ENCODE data around the gene OR52E4. TPM values are rescaled to one million over a fixed set of nuclear protein-coding genes. Genes with fewer than 3 reads are reported as not detected.

OR52E4 gene
- total and polyA plus RNA-seq, 2 experiments from 2014 or later = not detected

GRCh38 chr11:5933116-5933515, 52.7 kb downstream of the OR52E4 start (continued):
- no peak for TF ChIP-seq ZNF462 (CRISPR knock-in tag; IDR thresholded peaks at IDR 0.05)
- TF ChIP-seq JUNB (IDR thresholded peaks at IDR 0.05; ENCODE audit: unreplicated experiment) = no peak
- no peak for TF ChIP-seq NANOG (IDR thresholded peaks at IDR 0.05; ENCODE audit: borderline replicate concordance)
- no peak for TF ChIP-seq POLR2AphosphoS5 (IDR thresholded peaks at IDR 0.05; ENCODE audit: low read depth)
- no peak for TF ChIP-seq ZNF331 (CRISPR knock-in tag; IDR thresholded peaks at IDR 0.05; ENCODE audit: low read depth)
- TF ChIP-seq ZNF114 (CRISPR knock-in tag; IDR thresholded peaks at IDR 0.05) = no peak
- no peak for TF ChIP-seq CTCF (conservative IDR thresholded peaks at IDR 0.05; ENCODE audit: low read depth in 2 of 2)
- no peak for TF ChIP-seq EZH2 (IDR thresholded peaks at IDR 0.05; ENCODE audit: low read depth, unreplicated experiment)

Other genes starting within 250 kb of the OR52E4 start
- 17.7 and 20.8 TPM in 2 replicates for gene TRIM5, start 195.6 kb upstream of the OR52E4 start, total RNA-seq (2014; rRNA removed; shearing (Covaris generic))
- 16.1 and 21.0 TPM in 2 replicates for gene TRIM5, start 195.6 kb upstream of the OR52E4 start, polyA plus RNA-seq (2016; fragmentation: Nextera tagmentation; extraction: Ambion mirVana)
- 30.9 and 41.1 TPM in 2 replicates for gene TRIM22, start 190.8 kb upstream of the OR52E4 start, total RNA-seq (2014; rRNA removed; shearing (Covaris generic))
- 17.8 and 23.9 TPM in 2 replicates for gene TRIM22, start 190.8 kb upstream of the OR52E4 start, polyA plus RNA-seq (2016; fragmentation: Nextera tagmentation; extraction: Ambion mirVana)
- 0.28 TPM in 1 of 2 replicates, not detected in the other for gene OR56B1, start 144.2 kb upstream of the OR52E4 start, total RNA-seq (2014; rRNA removed; shearing (Covaris generic))
- not detected in 2 replicates for gene OR56B1, start 144.2 kb upstream of the OR52E4 start, polyA plus RNA-seq (2016; fragmentation: Nextera tagmentation; extraction: Ambion mirVana)
- 0.27 TPM in 1 of 2 replicates, not detected in the other for gene OR52N4, start 126.4 kb upstream of the OR52E4 start, total RNA-seq (2014; rRNA removed; shearing (Covaris generic))
- not detected in 2 replicates for gene OR52N4, start 126.4 kb upstream of the OR52E4 start, polyA plus RNA-seq (2016; fragmentation: Nextera tagmentation; extraction: Ambion mirVana)
- not detected in 2 replicates for gene OR52N5, start 97.3 kb upstream of the OR52E4 start, total RNA-seq (2014; rRNA removed; shearing (Covaris generic))
- gene OR52N5, start 97.3 kb upstream of the OR52E4 start, polyA plus RNA-seq (2016; fragmentation: Nextera tagmentation; extraction: Ambion mirVana) = not detected in 2 replicates
- gene OR52N1, start 89.4 kb upstream of the OR52E4 start, total RNA-seq (2014; rRNA removed; shearing (Covaris generic)) = not detected in 2 replicates
- not detected in 2 replicates for gene OR52N1, start 89.4 kb upstream of the OR52E4 start, polyA plus RNA-seq (2016; fragmentation: Nextera tagmentation; extraction: Ambion mirVana)
- gene OR52N2, start 71.7 kb upstream of the OR52E4 start, total RNA-seq (2014; rRNA removed; shearing (Covaris generic)) = 0.89 TPM in 1 of 2 replicates, not detected in the other
- gene OR52N2, start 71.7 kb upstream of the OR52E4 start, polyA plus RNA-seq (2016; fragmentation: Nextera tagmentation; extraction: Ambion mirVana) = 0.19 and 0.43 TPM in 2 replicates
- 0.66 TPM in 1 of 2 replicates, not detected in the other for gene OR52E6, start 38.7 kb upstream of the OR52E4 start, total RNA-seq (2014; rRNA removed; shearing (Covaris generic))
- not detected in 2 replicates for gene OR52E6, start 38.7 kb upstream of the OR52E4 start, polyA plus RNA-seq (2016; fragmentation: Nextera tagmentation; extraction: Ambion mirVana)
- 0.21 TPM in 1 of 2 replicates, not detected in the other for gene OR52E8, start 22.9 kb upstream of the OR52E4 start, total RNA-seq (2014; rRNA removed; shearing (Covaris generic))
- not detected in 2 replicates for gene OR52E8, start 22.9 kb upstream of the OR52E4 start, polyA plus RNA-seq (2016; fragmentation: Nextera tagmentation; extraction: Ambion mirVana)
- gene OR52E5, start 12.6 kb downstream of the OR52E4 start, total RNA-seq (2014; rRNA removed; shearing (Covaris generic)) = not detected in 2 replicates
- not detected in 2 replicates for gene OR52E5, start 12.6 kb downstream of the OR52E4 start, polyA plus RNA-seq (2016; fragmentation: Nextera tagmentation; extraction: Ambion mirVana)
- gene OR56A3, start 61.6 kb downstream of the OR52E4 start, total RNA-seq (2014; rRNA removed; shearing (Covaris generic)) = not detected in 2 replicates
- gene OR56A3, start 61.6 kb downstream of the OR52E4 start, polyA plus RNA-seq (2016; fragmentation: Nextera tagmentation; extraction: Ambion mirVana) = not detected in 2 replicates
- 1.9 TPM in 1 of 2 replicates, not detected in the other for gene OR56A5, start 87.9 kb downstream of the OR52E4 start, total RNA-seq (2014; rRNA removed; shearing (Covaris generic))
- not detected in 2 replicates for gene OR56A5, start 87.9 kb downstream of the OR52E4 start, polyA plus RNA-seq (2016; fragmentation: Nextera tagmentation; extraction: Ambion mirVana)
- gene OR52L1, start 106.4 kb downstream of the OR52E4 start, total RNA-seq (2014; rRNA removed; shearing (Covaris generic)) = 0.17 TPM in 1 of 2 replicates, not detected in the other
- not detected in 2 replicates for gene OR52L1, start 106.4 kb downstream of the OR52E4 start, polyA plus RNA-seq (2016; fragmentation: Nextera tagmentation; extraction: Ambion mirVana)
- gene OR56A4, start 126.3 kb downstream of the OR52E4 start, total RNA-seq (2014; rRNA removed; shearing (Covaris generic)) = 0.10 and 0.23 TPM in 2 replicates
- gene OR56A4, start 126.3 kb downstream of the OR52E4 start, polyA plus RNA-seq (2016; fragmentation: Nextera tagmentation; extraction: Ambion mirVana) = 0.16 and 0.23 TPM in 2 replicates
- gene OR56A1, start 150.1 kb downstream of the OR52E4 start, total RNA-seq (2014; rRNA removed; shearing (Covaris generic)) = 0.35 and 0.97 TPM in 2 replicates
- 0.06 and 0.10 TPM in 2 replicates for gene OR56A1, start 150.1 kb downstream of the OR52E4 start, polyA plus RNA-seq (2016; fragmentation: Nextera tagmentation; extraction: Ambion mirVana)
- not detected in 2 replicates for gene OR56B4, start 227.1 kb downstream of the OR52E4 start, total RNA-seq (2014; rRNA removed; shearing (Covaris generic))
- gene OR56B4, start 227.1 kb downstream of the OR52E4 start, polyA plus RNA-seq (2016; fragmentation: Nextera tagmentation; extraction: Ambion mirVana) = not detected in 2 replicates